ENCODE measurements around the gene MRRF. TPM values are rescaled to one million over a fixed set of nuclear protein-coding genes. Genes with fewer than 3 reads are reported as not detected.

The MRRF gene
- total RNA-seq, 1 experiment from 2014 or later: 42.3 TPM

DNA sequence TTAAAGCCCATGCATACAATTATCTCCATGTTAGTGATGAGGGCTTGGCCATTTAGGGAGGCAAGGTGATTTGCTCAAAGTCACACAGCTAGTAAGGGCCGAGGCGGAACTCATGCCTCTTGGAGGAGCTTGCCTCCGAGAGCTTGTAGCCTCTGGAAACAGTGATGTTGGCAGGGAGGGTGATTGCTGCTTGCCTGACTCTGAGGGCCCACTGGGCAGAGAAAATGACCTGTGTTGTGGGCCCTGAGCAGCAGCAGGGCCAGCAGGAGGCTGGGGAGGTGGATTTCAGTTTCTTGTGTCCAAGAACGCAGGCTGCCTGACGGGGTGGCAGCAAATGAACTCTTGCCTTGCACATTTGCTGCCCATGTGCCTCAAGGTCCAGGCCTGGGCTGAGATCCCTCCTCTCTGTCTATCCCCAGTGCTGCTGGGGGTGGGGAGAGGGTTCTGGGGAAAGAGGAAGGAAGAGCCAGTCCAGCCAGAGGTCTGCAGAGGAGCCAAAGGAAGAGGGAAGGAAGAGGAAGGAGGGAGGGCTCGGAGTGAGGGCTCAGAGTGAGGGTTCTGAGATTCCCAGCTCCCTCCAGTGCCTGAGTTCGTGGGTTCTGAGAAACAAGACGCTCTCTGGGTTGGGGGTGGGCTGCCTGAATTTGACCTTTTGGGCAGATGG is 90.0 kb downstream of the MRRF start:
- ChIA-PET POLR2A (no interaction called here), CTCF (interaction anchor here (0.6 to 2.4 kb wide), 11 partner anchors 12 to 259 kb away, joined by 3 to 28 read pairs (median 3); no protein-coding TSS in a partner anchor)
- TF ChIP-seq, protein P1, sequence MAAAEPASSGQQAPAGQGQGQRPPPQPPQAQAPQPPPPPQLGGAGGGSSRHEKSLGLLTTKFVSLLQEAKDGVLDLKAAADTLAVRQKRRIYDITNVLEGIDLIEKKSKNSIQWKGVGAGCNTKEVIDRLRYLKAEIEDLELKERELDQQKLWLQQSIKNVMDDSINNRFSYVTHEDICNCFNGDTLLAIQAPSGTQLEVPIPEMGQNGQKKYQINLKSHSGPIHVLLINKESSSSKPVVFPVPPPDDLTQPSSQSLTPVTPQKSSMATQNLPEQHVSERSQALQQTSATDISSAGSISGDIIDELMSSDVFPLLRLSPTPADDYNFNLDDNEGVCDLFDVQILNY (CRISPR knock-in tag; IDR thresholded peaks at IDR 0.05): no peak
- TF ChIP-seq FOXP1 (CRISPR knock-in tag; IDR thresholded peaks at IDR 0.05; ENCODE audit: borderline replicate concordance): no peak
- no peak for TF ChIP-seq TCF7 (CRISPR knock-in tag; IDR thresholded peaks at IDR 0.05; ENCODE audit: low read depth)
- no peak for TF ChIP-seq ETV6 (CRISPR knock-in tag; IDR thresholded peaks at IDR 0.05)
- no peak for TF ChIP-seq ZNF423 (CRISPR knock-in tag; IDR thresholded peaks at IDR 0.05)
- TF ChIP-seq ELF4 (CRISPR knock-in tag; IDR thresholded peaks at IDR 0.05; ENCODE audit: low read depth): no peak
- TF ChIP-seq EMX1 (CRISPR knock-in tag; IDR thresholded peaks at IDR 0.05): no peak
- no peak for TF ChIP-seq ZNF232 (CRISPR knock-in tag; IDR thresholded peaks at IDR 0.05)
- TF ChIP-seq, protein P2, sequence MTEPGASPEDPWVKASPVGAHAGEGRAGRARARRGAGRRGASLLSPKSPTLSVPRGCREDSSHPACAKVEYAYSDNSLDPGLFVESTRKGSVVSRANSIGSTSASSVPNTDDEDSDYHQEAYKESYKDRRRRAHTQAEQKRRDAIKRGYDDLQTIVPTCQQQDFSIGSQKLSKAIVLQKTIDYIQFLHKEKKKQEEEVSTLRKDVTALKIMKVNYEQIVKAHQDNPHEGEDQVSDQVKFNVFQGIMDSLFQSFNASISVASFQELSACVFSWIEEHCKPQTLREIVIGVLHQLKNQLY (CRISPR knock-in tag; IDR thresholded peaks at IDR 0.05): no peak
- no peak for TF ChIP-seq ZNF121 (CRISPR knock-in tag; IDR thresholded peaks at IDR 0.05)
- no peak for TF ChIP-seq NR3C1 (CRISPR knock-in tag; conservative IDR thresholded peaks at IDR 0.05; ENCODE audit: low read depth)
- TF ChIP-seq JAZF1 (CRISPR knock-in tag; IDR thresholded peaks at IDR 0.05): no peak
- no peak for TF ChIP-seq NFYB (CRISPR knock-in tag; conservative IDR thresholded peaks at IDR 0.05; ENCODE audit: low read depth)
- no peak for TF ChIP-seq FOXK1 (CRISPR knock-in tag; IDR thresholded peaks at IDR 0.05)
- Mint-ChIP-seq H3K9me3 (peaks cover 16% of the 10 kb centered on the region), H3K27ac (no peak overlapping the region; the same call in 1 of the 2 replicates), H3K27me3 (ENCODE audit: low read depth) (peaks cover 12% of the 10 kb centered on the region; the same call in 1 of the 2 replicates), H3K36me3 (0 out of 2 replicates have a peak, but pooled peaks cover 3% of the 10 kb centered on the region), H3K4me1 (peaks cover 4% of the 10 kb centered on the region; the same call in 1 of the 2 replicates), H3K4me3 (no peak overlapping the region)
- ATAC-seq: no peak
- DNase-seq (ENCODE audit: low spot score): no peak

DNA sequence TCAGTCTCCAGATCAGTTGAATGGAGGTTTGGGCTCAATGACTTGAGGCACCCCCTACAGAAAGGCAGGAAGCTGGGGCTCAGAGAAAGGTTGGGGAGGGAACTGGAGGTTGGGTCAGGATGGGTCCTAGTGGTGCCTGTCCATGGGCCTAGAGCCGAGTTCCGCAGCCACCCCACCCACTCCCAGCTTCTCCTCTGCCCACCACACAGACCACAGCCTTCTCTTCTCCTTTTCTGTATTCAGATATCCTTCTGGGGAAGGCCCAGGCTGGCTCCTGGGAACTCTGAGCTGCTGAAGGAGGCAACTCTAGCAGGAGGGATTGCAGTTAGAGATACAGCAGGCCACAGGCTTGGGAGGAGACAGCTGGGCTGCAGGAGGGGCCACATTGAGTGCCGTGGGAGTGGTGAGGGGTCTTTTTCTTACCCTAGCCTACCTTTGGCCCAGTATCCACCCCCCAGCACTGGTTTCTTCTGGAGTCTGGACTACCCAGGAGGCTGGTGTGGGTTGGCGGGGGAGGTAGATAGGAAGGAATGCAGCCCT is 90.7 kb downstream of the MRRF start:
- 0 out of 2 replicates have a peak, but pooled peaks cover 3% of the 10 kb centered on the region for H3K36me3 Mint-ChIP-seq
- TF ChIP-seq, protein P3, sequence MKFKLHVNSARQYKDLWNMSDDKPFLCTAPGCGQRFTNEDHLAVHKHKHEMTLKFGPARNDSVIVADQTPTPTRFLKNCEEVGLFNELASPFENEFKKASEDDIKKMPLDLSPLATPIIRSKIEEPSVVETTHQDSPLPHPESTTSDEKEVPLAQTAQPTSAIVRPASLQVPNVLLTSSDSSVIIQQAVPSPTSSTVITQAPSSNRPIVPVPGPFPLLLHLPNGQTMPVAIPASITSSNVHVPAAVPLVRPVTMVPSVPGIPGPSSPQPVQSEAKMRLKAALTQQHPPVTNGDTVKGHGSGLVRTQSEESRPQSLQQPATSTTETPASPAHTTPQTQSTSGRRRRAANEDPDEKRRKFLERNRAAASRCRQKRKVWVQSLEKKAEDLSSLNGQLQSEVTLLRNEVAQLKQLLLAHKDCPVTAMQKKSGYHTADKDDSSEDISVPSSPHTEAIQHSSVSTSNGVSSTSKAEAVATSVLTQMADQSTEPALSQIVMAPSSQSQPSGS (CRISPR knock-in tag; IDR thresholded peaks at IDR 0.05; ENCODE audit: borderline replicate concordance, low read depth): no peak
- TF ChIP-seq FOXK1 (CRISPR knock-in tag; IDR thresholded peaks at IDR 0.05): no peak
- TF ChIP-seq, protein P4, sequence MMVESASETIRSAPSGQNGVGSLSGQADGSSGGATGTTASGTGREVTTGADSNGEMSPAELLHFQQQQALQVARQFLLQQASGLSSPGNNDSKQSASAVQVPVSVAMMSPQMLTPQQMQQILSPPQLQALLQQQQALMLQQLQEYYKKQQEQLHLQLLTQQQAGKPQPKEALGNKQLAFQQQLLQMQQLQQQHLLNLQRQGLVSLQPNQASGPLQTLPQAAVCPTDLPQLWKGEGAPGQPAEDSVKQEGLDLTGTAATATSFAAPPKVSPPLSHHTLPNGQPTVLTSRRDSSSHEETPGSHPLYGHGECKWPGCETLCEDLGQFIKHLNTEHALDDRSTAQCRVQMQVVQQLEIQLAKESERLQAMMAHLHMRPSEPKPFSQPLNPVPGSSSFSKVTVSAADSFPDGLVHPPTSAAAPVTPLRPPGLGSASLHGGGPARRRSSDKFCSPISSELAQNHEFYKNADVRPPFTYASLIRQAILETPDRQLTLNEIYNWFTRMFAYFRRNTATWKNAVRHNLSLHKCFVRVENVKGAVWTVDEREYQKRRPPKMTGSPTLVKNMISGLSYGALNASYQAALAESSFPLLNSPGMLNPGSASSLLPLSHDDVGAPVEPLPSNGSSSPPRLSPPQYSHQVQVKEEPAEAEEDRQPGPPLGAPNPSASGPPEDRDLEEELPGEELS (CRISPR knock-in tag; IDR thresholded peaks at IDR 0.05): no peak
- TF ChIP-seq, protein P1 (CRISPR knock-in tag; IDR thresholded peaks at IDR 0.05): no peak
- TF ChIP-seq, protein P5, sequence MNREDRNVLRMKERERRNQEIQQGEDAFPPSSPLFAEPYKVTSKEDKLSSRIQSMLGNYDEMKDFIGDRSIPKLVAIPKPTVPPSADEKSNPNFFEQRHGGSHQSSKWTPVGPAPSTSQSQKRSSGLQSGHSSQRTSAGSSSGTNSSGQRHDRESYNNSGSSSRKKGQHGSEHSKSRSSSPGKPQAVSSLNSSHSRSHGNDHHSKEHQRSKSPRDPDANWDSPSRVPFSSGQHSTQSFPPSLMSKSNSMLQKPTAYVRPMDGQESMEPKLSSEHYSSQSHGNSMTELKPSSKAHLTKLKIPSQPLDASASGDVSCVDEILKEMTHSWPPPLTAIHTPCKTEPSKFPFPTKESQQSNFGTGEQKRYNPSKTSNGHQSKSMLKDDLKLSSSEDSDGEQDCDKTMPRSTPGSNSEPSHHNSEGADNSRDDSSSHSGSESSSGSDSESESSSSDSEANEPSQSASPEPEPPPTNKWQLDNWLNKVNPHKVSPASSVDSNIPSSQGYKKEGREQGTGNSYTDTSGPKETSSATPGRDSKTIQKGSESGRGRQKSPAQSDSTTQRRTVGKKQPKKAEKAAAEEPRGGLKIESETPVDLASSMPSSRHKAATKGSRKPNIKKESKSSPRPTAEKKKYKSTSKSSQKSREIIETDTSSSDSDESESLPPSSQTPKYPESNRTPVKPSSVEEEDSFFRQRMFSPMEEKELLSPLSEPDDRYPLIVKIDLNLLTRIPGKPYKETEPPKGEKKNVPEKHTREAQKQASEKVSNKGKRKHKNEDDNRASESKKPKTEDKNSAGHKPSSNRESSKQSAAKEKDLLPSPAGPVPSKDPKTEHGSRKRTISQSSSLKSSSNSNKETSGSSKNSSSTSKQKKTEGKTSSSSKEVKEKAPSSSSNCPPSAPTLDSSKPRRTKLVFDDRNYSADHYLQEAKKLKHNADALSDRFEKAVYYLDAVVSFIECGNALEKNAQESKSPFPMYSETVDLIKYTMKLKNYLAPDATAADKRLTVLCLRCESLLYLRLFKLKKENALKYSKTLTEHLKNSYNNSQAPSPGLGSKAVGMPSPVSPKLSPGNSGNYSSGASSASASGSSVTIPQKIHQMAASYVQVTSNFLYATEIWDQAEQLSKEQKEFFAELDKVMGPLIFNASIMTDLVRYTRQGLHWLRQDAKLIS (CRISPR knock-in tag; IDR thresholded peaks at IDR 0.05; ENCODE audit: borderline replicate concordance): no peak
- TF ChIP-seq, protein P6, sequence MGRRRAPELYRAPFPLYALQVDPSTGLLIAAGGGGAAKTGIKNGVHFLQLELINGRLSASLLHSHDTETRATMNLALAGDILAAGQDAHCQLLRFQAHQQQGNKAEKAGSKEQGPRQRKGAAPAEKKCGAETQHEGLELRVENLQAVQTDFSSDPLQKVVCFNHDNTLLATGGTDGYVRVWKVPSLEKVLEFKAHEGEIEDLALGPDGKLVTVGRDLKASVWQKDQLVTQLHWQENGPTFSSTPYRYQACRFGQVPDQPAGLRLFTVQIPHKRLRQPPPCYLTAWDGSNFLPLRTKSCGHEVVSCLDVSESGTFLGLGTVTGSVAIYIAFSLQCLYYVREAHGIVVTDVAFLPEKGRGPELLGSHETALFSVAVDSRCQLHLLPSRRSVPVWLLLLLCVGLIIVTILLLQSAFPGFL (CRISPR knock-in tag; IDR thresholded peaks at IDR 0.05; ENCODE audit: borderline replicate concordance): no peak
- no peak overlapping the region for H3K4me3 Mint-ChIP-seq
- peaks cover 4% of the 10 kb centered on the region; the same call in 1 of the 2 replicates for H3K4me1 Mint-ChIP-seq
- ChIA-PET POLR2A (no interaction called here), CTCF (interaction anchor here (0.6 to 2.5 kb wide), 11 partner anchors 11 to 260 kb away, joined by 3 to 33 read pairs (median 4); partner anchors contain the start of gene PTGS1)
- H3K27me3 Mint-ChIP-seq (ENCODE audit: low read depth): peaks cover 12% of the 10 kb centered on the region; the same call in 1 of the 2 replicates
- H3K27ac Mint-ChIP-seq: no peak overlapping the region
- peaks cover 16% of the 10 kb centered on the region for H3K9me3 Mint-ChIP-seq
- DNase-seq (ENCODE audit: low spot score) (no peak), ATAC-seq (no peak)
